HUES48 (cell line): ENCODE results near the gene ARL4A.
"Not testable (repeated sequence)": the region's sequence is repeated elsewhere in the genome, so short reads cannot be mapped to it uniquely, and the experiment has no call there.

Experiments used
- H3K27ac ChIP-seq: one replicate; pipeline ENCODE4 v1.7.0; 2013; ENCODE audit warnings: low read depth, low read length, inconsistent platforms
- H3K27me3 ChIP-seq: 2 replicates; pipeline ENCODE4 v1.6.1; 2013; ENCODE audit warnings: mild to moderate bottlenecking, low read length; ENCODE audit not compliant: control insufficient read depth, insufficient read depth
- H3K36me3 ChIP-seq: 2 replicates; pipeline ENCODE4 v1.6.1; 2013; ENCODE audit warnings: low read length; ENCODE audit not compliant: control insufficient read depth, insufficient read depth
- H3K4me1 ChIP-seq: 2 replicates; pipeline ENCODE4 v1.6.1; 2013; ENCODE audit warnings: mild to moderate bottlenecking, low read length; ENCODE audit not compliant: control insufficient read depth, insufficient read depth
- H3K4me3 ChIP-seq: 2 replicates; pipeline ENCODE4 v1.5.1; 2013; ENCODE audit warnings: mild to moderate bottlenecking, low read depth, low read length
- H3K9ac ChIP-seq: 2 replicates; pipeline ENCODE4 v1.6.1; 2013; ENCODE audit warnings: mild to moderate bottlenecking, low read depth, low read length, moderate library complexity
- H3K9me3 ChIP-seq: 2 replicates; pipeline ENCODE4 v1.6.1; 2013; ENCODE audit warnings: low read length; ENCODE audit not compliant: control insufficient read depth, insufficient read depth

The ARL4A gene

GRCh38 chr7:12647364-12648219 is 39.8 kb upstream of the ARL4A start:
- no peaks in the 10 kb centered on the region for H3K27me3 ChIP-seq
- no peaks in the 10 kb centered on the region for H3K9me3 ChIP-seq
- H3K4me3 ChIP-seq, result no peak overlapping the region
- H3K9ac ChIP-seq, result no peak overlapping the region
- peaks cover 30% of the 10 kb centered on the region for H3K4me1 ChIP-seq
- no peaks in the 10 kb centered on the region for H3K36me3 ChIP-seq
- H3K27ac ChIP-seq, result peak overlapping the region; percentile 26

- no peak overlapping the region for H3K27ac ChIP-seq
- peaks cover 30% of the 10 kb centered on the region for H3K4me1 ChIP-seq
- H3K4me3 ChIP-seq, result no peak overlapping the region
- no peaks in the 10 kb centered on the region for H3K36me3 ChIP-seq
- H3K9me3 ChIP-seq, result no peaks in the 10 kb centered on the region
- no peaks in the 10 kb centered on the region for H3K27me3 ChIP-seq
- no peak overlapping the region for H3K9ac ChIP-seq
Measured at GRCh38 chr7:12648704-12649261, 38.6 kb upstream of the ARL4A start.

DNA sequence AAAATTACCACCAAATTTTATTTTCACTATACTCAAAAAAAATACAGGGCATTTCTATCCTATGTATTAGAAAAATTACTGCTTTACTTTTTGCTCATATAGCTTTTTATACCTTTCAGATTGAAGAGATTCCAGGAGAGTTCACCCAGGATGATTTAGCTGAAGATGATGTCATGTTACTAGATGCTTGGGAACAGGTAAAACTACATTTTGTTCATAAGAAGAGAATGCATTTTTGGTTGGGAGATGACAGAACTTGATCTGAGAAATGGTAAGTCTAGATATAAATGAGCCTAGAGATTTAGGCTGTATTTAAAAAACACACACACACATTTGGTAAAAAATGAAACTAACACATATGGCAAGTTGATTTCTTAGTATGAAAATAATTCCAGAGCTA is 38.1 kb upstream of the ARL4A start:
- Histone ChIP-seq H3K4me3 (no peak overlapping the region), H3K4me1 (peaks cover 30% of the 10 kb centered on the region)

GRCh38 chr7:12650080-12650479 is 37.4 kb upstream of the ARL4A start:
- Histone ChIP-seq H3K27me3 (no peaks in the 10 kb centered on the region), H3K9ac (no peak overlapping the region), H3K9me3 (no peaks in the 10 kb centered on the region), H3K27ac (no peak overlapping the region), H3K4me1 (peaks cover 30% of the 10 kb centered on the region), H3K4me3 (no peak overlapping the region), H3K36me3 (no peaks in the 10 kb centered on the region)

More for the DNA sequence above, 38.1 kb upstream of the ARL4A start:
- Histone ChIP-seq H3K9me3 (no peaks in the 10 kb centered on the region), H3K9ac (no peak overlapping the region), H3K36me3 (no peaks in the 10 kb centered on the region), H3K27ac (no peak overlapping the region), H3K27me3 (no peaks in the 10 kb centered on the region)

GRCh38 chr7:12653110-12653509 is 34.3 kb upstream of the ARL4A start:
- H3K4me3 ChIP-seq, result no peak overlapping the region
- peaks cover 10% of the 10 kb centered on the region for H3K4me1 ChIP-seq
- no peaks in the 10 kb centered on the region for H3K27me3 ChIP-seq
- H3K9ac ChIP-seq, result no peak overlapping the region
- H3K9me3 ChIP-seq, result no peaks in the 10 kb centered on the region
- H3K27ac ChIP-seq, result no peak overlapping the region
- H3K36me3 ChIP-seq, result no peaks in the 10 kb centered on the region

GRCh38 chr7:12653518-12653917 is 33.9 kb upstream of the ARL4A start:
- no peaks in the 10 kb centered on the region for H3K9me3 ChIP-seq
- no peak overlapping the region for H3K27ac ChIP-seq
- peaks cover 10% of the 10 kb centered on the region for H3K4me1 ChIP-seq
- H3K9ac ChIP-seq, result no peak overlapping the region
- H3K4me3 ChIP-seq, result no peak overlapping the region
- no peaks in the 10 kb centered on the region for H3K27me3 ChIP-seq
- H3K36me3 ChIP-seq, result no peaks in the 10 kb centered on the region

DNA sequence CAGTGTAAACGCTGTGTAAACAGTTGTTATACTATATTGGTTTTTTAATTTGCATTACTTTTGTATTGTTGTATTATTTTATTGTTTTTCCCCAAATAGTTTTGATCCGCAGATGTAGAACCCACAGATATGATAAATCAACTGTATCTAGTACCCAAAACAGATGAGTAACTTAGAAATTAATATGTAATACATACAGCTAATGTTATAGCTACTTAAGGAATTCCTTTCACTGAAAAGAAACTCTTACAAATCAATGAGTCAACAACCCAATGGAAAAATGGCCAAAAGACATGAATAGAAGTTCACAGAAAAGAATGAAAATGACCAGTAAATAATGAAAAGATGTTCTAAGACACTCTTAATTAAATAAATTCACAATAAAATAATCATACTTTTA is 32.3 kb upstream of the ARL4A start:
- no peaks in the 10 kb centered on the region for H3K27me3 ChIP-seq
- no peaks in the 10 kb centered on the region for H3K36me3 ChIP-seq
- H3K27ac ChIP-seq, result no peak overlapping the region
- H3K9ac ChIP-seq, result no peak overlapping the region
- H3K9me3 ChIP-seq, result no peaks in the 10 kb centered on the region
- no peaks in the 10 kb centered on the region for H3K4me1 ChIP-seq
- no peak overlapping the region for H3K4me3 ChIP-seq

GRCh38 chr7:12660423-12660822 is 27.0 kb upstream of the ARL4A start:
- H3K4me1 ChIP-seq, result not testable (repeated sequence)
- peak overlapping the region; percentile 66 for H3K27ac ChIP-seq

DNA sequence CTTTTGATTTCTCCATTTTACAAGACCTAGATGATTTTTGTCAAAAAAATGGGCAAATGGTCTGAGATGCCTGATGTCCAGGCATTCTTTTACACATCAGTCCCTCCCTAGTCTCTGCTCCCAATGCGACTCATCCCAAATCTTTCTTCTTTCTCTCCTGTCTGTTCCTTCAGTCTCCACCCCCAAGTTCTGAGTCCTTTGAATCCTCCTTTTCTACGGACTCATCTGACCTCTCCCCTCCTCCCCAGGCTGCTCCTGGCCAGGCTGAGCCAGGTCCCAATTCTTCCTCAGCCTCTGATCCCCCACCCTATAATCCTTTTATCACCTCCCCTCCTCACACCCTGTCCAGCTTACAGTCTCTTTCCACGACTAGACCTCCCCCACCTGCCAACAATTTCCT is 26.4 kb upstream of the ARL4A start:
- not testable (repeated sequence) for H3K27me3 ChIP-seq, H3K4me3 ChIP-seq
- H3K27ac ChIP-seq, result peak overlapping the region; percentile 66

More at GRCh38 chr7:12660423-12660822, 27.0 kb upstream of the ARL4A start:
- H3K9me3 ChIP-seq, H3K9ac ChIP-seq, H3K27me3 ChIP-seq, H3K4me3 ChIP-seq, H3K36me3 ChIP-seq: not testable (repeated sequence)

DNA sequence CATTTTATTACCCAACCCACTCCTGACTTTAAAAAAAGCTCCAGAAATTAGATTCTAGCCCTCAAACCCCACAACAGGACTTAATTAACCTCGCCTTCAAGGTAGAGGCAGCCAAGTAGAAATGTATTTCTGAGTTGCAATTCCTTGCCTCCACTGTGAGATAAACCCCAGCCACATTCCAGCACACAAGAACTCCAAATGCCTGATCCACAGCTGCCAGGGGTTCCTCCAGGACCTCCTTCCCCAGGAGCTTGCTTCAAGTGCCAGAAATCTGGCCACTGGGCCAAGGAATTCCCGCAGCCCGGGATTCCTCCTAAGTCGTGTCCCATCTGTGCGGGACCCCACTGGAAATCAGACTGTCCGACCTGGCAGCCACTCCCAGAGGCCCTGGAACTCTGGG is 25.9 kb upstream of the ARL4A start:
- Histone ChIP-seq H3K9me3 (no peaks in the 10 kb centered on the region), H3K27ac (no peak overlapping the region), H3K4me1 (no peaks in the 10 kb centered on the region), H3K36me3 (no peaks in the 10 kb centered on the region), H3K27me3 (no peaks in the 10 kb centered on the region), H3K4me3 (no peak overlapping the region), H3K9ac (no peak overlapping the region)

More for the DNA sequence above, 26.4 kb upstream of the ARL4A start:
- H3K9ac ChIP-seq, H3K36me3 ChIP-seq, H3K9me3 ChIP-seq, H3K4me1 ChIP-seq: not testable (repeated sequence)

- no peak overlapping the region for H3K4me3 ChIP-seq
- H3K9ac ChIP-seq, result no peak overlapping the region
Measured at GRCh38 chr7:12670000-12670729, 17.3 kb upstream of the ARL4A start.

More at GRCh38 chr7:12670000-12670729, 17.3 kb upstream of the ARL4A start:
- no peaks in the 10 kb centered on the region for H3K4me1 ChIP-seq
- no peaks in the 10 kb centered on the region for H3K27me3 ChIP-seq
- H3K27ac ChIP-seq, result no peak overlapping the region
- no peaks in the 10 kb centered on the region for H3K9me3 ChIP-seq
- H3K36me3 ChIP-seq, result no peaks in the 10 kb centered on the region
